Psoas muscle (tissue), 8 donors: ENCODE measurements around the gene ABCG4. TPM values are rescaled to one million over a fixed set of nuclear protein-coding genes. Genes with fewer than 3 reads are reported as not detected.
"Not testable (repeated sequence)": the region's sequence is repeated elsewhere in the genome, so short reads cannot be mapped to it uniquely, and the experiment has no call there.

Experiments
- ATAC-seq, 4 donors: fragments of 200-7000 bp; cut with Tn5 transposase; one replicate each; pipeline ENCODE4 v1.9.1; 2020; ENCODE audit warnings: moderate library complexity in 3 of 4, mild to moderate bottlenecking in 2 of 4
- DNase-seq, 2 donors: peaks; one replicate each; pipeline ENCODE4 v3.0.0-alpha.2; 2020
- H3K27ac ChIP-seq: fragments of 200-600 bp; one replicate; pipeline ENCODE4 v1.8.0; 2022
- H3K27me3 ChIP-seq, 3 donors: fragments of 200-600 bp in 1 of 3; one replicate each; pipeline versions ENCODE4 v1.6.1 to v1.8.0; 2013 to 2022; ENCODE audit warnings: low read length in 2 of 3, mild to moderate bottlenecking in 2 of 3, moderate library complexity in 1 of 3; ENCODE audit not compliant: insufficient read depth in 3 of 3
- H3K36me3 ChIP-seq, 2 donors: fragments of 200-600 bp in 1 of 2; one replicate each; pipeline versions ENCODE4 v1.6.1 to v1.8.0; 2013 to 2022; ENCODE audit warnings: low read depth in 1 of 2, mild to moderate bottlenecking in 1 of 2, moderate library complexity in 1 of 2; ENCODE audit not compliant: insufficient read depth in 1 of 2
- H3K4me1 ChIP-seq: fragments of 200-600 bp; one replicate; pipeline ENCODE4 v1.8.0; 2022
- H3K4me3 ChIP-seq: fragments of 200-600 bp; one replicate; pipeline ENCODE4 v1.8.0; 2022; ENCODE audit warnings: mild to moderate bottlenecking
- H3K9me3 ChIP-seq: fragments of 200-600 bp; one replicate; pipeline ENCODE4 v1.8.0; 2022
- WGBS, 3 donors: extraction: QIAGEN DNeasy Blood & Tissue Kit; methylation state at CpG; one replicate each; pipeline versions ENCODE4 v1.1.6 to v1.1.7; 2013; 5-methylcytosine and 5-hydroxymethylcytosine counted together
- intact Hi-C, 2 donors: fragments of 100-400 bp; cut with DNase I; formaldehyde crosslinking; loops; one replicate each; pipeline versions ENCODE4 v1.11.0 to v1.14.2; 2022
- polyA plus RNA-seq, 3 donors: library from polyadenylated mRNA; stranded (reverse); fragments of 200-250 nt; gene quantifications; one replicate each; pipeline ENCODE4 v1.2.3, GENCODE V29; 2013
- total RNA-seq, 4 donors: library from RNA; stranded (reverse); fragmentation: NEBNext Ultra II Directional in 2 of 4; extraction: Animal tissue kit (Norgen Biotek cat#: 25700) in 2 of 4; gene quantifications; one replicate each; pipeline versions ENCODE4 v1.2.1 to v1.2.4, GENCODE V29; 2021 to 2023
- TF ChIP-seq, protein P1 (sequence below): fragments of 200-600 bp; IDR thresholded peaks from one replicate; pipeline ENCODE4 v1.8.0; 2022; ENCODE audit warnings: antibody characterized with exemption
- donor health status: healthy with polysubstance abuse.
- donor health status: DM: no; HTN: no; CAD: no; lungs with moderate emphysema.
- donor health status: Bipolar disorder and iron deficiency.
- donor health status: healthy.
- donor health status: DM: yes; HTN: yes; CAD: no.
- donor health status: DM: no; HTN: no; CAD: no.
- donor health status: DM: no; HTN: no; CAD: no.
- donor health status: DM: yes; HTN: yes; CAD: no.

ABCG4 gene
- total and polyA plus RNA-seq, 7 donors: 0.03 to 0.38 (median 0.17) TPM; not detected in 1

DNA sequence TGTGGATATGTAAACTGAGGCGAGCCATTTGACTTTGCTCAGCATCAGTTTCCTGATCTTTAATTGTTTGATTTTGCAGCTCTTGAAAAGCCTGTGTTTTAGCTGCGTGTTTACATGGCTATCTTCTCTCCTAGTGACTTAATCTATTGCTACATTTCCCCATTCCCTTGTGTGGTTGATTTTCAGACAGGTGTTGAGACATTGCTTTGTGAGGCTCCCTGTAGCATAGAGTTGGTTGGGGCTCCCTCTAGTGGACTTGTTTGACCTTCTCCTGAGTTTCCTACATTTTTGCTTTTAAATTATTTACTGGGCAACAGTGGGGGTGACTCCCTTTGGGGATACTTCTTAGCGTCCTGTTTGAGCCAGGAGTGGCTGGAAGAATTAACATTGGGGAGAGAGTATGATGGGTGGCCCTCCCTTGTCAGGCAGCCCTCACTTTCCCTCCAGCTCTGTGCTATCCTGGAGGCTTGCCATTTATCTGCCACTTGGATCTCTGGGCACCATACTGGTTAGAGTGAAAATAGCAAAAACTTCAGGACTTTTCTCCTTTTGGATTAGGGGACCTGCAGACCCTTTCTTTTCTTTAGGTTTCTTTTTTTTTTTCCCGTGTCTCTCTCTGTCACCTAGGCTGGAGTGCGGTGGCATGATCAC is 48.1 kb downstream of the ABCG4 start:
- Histone ChIP-seq H3K9me3 (no peaks in the 10 kb centered on the region), H3K4me1 (peaks cover 2% of the 10 kb centered on the region), H3K4me3 (no peak overlapping the region), H3K36me3 (no peaks in the 10 kb centered on the region), H3K27ac (no peak overlapping the region), H3K27me3 (no peaks in the 10 kb centered on the region)
- intact Hi-C loops: loop anchor here in 1 of 2 donors (1.0 to 5.0 kb wide), 3 partner anchors 29 to 95 kb away; partner anchors contain the start of genes DPAGT1 and NLRX1
- WGBS, 3 donors: 42 to 45% (median 44%) methylated on average over 5 of the region's 5 CpGs
- TF ChIP-seq, protein P1, sequence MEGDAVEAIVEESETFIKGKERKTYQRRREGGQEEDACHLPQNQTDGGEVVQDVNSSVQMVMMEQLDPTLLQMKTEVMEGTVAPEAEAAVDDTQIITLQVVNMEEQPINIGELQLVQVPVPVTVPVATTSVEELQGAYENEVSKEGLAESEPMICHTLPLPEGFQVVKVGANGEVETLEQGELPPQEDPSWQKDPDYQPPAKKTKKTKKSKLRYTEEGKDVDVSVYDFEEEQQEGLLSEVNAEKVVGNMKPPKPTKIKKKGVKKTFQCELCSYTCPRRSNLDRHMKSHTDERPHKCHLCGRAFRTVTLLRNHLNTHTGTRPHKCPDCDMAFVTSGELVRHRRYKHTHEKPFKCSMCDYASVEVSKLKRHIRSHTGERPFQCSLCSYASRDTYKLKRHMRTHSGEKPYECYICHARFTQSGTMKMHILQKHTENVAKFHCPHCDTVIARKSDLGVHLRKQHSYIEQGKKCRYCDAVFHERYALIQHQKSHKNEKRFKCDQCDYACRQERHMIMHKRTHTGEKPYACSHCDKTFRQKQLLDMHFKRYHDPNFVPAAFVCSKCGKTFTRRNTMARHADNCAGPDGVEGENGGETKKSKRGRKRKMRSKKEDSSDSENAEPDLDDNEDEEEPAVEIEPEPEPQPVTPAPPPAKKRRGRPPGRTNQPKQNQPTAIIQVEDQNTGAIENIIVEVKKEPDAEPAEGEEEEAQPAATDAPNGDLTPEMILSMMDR: peak; percentile 73
- ATAC-seq (peak; percentile 93 to 98 (median 96)), DNase-seq (no peak)

DNA sequence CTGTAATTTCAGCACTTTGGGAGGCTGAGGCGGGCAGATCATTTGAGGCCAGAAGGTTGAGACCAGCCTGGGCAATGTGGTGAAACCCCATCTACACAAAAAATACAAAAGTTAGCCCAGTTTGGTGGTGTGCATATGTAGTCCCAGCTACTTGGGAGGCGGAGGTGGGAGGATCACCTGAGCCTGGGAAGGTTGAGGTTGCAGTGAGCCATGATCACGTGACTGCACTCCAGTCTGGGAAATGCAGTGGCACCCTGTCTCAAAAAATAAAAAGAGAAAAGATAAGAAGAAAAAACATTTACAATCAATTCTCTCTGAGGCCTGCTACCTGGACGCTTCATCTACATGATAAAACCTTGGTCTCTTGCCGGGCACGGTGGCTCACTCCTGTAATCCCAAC is 50.1 kb downstream of the ABCG4 start:
- Histone ChIP-seq H3K36me3 (no peaks in the 10 kb centered on the region), H3K4me3 (no peak overlapping the region), H3K27me3 (no peaks in the 10 kb centered on the region), H3K27ac (no peak overlapping the region), H3K4me1 (peaks cover 2% of the 10 kb centered on the region), H3K9me3 (no peaks in the 10 kb centered on the region)
- WGBS, 3 donors: 82 to 92% (median 90%) methylated on average over 6 of the region's 6 CpGs
- intact Hi-C loops: loop anchor here in 1 of 2 donors (5.0 kb wide), 1 partner anchor 97 kb away; the partner anchor contains the start of gene DPAGT1
- no peak for DNase-seq
- TF ChIP-seq, protein P1: no peak
- no peak for ATAC-seq

DNA sequence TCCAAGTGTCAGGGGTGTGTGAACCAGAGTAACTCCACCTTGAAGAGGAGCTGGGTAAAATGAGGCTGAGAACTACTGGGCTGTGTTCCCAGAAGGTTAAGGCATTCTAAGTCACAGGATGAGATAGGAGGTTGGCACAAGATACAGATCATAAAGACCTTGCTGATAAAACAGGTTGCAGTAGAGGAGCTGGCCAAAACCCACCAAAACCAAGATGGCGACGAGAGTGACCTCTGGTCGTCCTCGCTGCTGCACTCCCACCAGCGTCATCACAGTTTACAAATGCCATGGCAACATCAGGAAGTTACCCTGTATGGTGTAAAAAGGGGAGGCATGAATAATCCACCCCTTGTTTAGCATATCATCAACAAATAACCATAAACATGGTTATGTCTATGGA is 52.4 kb downstream of the ABCG4 start:
- H3K4me3 ChIP-seq, H3K4me1 ChIP-seq, H3K36me3 ChIP-seq, H3K27ac ChIP-seq, H3K9me3 ChIP-seq, ATAC-seq, H3K27me3 ChIP-seq, DNase-seq: not testable (repeated sequence)
- intact Hi-C loops: loop anchor here in 1 of 2 donors (10.0 kb wide), 2 partner anchors 84 to 114 kb away; partner anchors contain the start of gene MCAM
- 80 to 90% (median 83%) methylated on average over 5 of the region's 5 CpGs for WGBS, 3 donors

DNA sequence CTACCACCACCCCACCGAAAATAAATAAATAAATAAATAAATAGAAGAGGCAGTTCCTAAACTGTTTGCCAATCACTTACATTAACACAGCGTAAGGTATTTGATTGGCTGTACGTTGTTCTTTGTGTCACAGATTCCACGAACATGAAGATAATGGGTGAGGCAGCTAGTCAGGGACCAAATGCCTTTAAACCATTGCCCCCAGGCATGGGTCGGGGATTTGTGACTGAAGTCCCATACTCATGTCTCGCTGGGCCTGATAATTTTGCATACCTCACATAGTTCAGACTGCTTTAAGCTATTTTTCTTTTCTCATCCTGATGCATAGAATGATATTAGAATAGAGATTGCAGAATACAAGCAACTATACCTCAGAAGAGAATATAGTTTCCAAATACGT is 53.7 kb downstream of the ABCG4 start:
- Histone ChIP-seq H3K4me3 (no peak overlapping the region), H3K4me1 (peaks cover 10% of the 10 kb centered on the region), H3K9me3 (no peaks in the 10 kb centered on the region), H3K27me3 (no peaks in the 10 kb centered on the region), H3K36me3 (no peaks in the 10 kb centered on the region), H3K27ac (no peak overlapping the region)
- WGBS, 3 donors: 92% methylated on average over 7 of the region's 7 CpGs
- intact Hi-C loops: loop anchor here in 1 of 2 donors (10.0 kb wide), 2 partner anchors 82 to 112 kb away; partner anchors contain the start of gene MCAM
- no peak for ATAC-seq
- TF ChIP-seq, protein P1: no peak
- DNase-seq: no peak

DNA sequence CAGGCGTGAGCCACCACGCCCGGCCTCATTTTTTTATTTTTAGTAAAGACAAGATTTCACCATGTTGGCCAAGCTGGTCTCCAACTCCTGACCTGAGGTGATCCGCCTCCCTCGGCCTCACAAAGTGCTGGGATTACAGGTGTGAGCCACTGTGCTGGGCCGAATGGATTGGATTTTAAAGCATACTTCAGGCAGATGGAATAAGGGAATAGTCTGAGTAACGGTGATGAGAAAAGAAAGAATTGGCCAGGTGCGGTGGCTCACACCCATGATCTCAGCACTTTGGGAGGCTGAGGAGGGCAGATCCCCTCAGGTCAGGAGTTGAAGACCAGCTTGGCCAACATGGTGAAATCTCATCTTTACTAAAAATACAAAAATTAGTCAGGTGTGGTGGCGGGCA is 55.2 kb downstream of the ABCG4 start:
- ATAC-seq (no peak), DNase-seq (no peak)
- H3K27me3 ChIP-seq: no peaks in the 10 kb centered on the region
- H3K9me3 ChIP-seq: no peaks in the 10 kb centered on the region
- no peaks in the 10 kb centered on the region for H3K36me3 ChIP-seq
- H3K4me1 ChIP-seq: peaks cover 13% of the 10 kb centered on the region
- TF ChIP-seq, protein P1: no peak
- intact Hi-C loops: loop anchor here in 1 of 2 donors (10.0 kb wide), 2 partner anchors 81 to 111 kb away; partner anchors contain the start of gene MCAM
- 94 to 96% (median 95%) methylated on average over 9 of the region's 9 CpGs for WGBS, 3 donors
- no peak overlapping the region for H3K4me3 ChIP-seq
- H3K27ac ChIP-seq: no peak overlapping the region
